Right forelimb (tissue), 1 donor: Measurements from ENCODE around the gene CASP10.

ENCODE experiments used
- DNase-seq: peaks from one replicate; pipeline ENCODE4 v3.0.0-alpha.2; 2018

The CASP10 gene

GRCh38 chr2:201261471-201261870 is 78.5 kb downstream of the CASP10 start:
- no peak for DNase-seq

- no peak for DNase-seq
Observed at GRCh38 chr2:201261906-201262305, 79.0 kb downstream of the CASP10 start.

- DNase-seq, result no peak
Observed at GRCh38 chr2:201262718-201263117, 79.8 kb downstream of the CASP10 start.

- DNase-seq, result no peak
Observed at GRCh38 chr2:201263779-201264178, 80.8 kb downstream of the CASP10 start.

GRCh38 chr2:201264472-201265173 is 81.7 kb downstream of the CASP10 start:
- DNase-seq, result no peak

GRCh38 chr2:201266629-201267028 is 83.7 kb downstream of the CASP10 start:
- no peak for DNase-seq

GRCh38 chr2:201267278-201268030 is 84.5 kb downstream of the CASP10 start:
- DNase-seq, result no peak

GRCh38 chr2:201269764-201270163 is 86.8 kb downstream of the CASP10 start:
- DNase-seq, result no peak

GRCh38 chr2:201270293-201271001 is 87.5 kb downstream of the CASP10 start:
- no peak for DNase-seq

- DNase-seq, result no peak
Observed at GRCh38 chr2:201271917-201272316, 89.0 kb downstream of the CASP10 start.

- peak; percentile 16 for DNase-seq
Observed at GRCh38 chr2:201273330-201273983, 90.5 kb downstream of the CASP10 start.

GRCh38 chr2:201275069-201275468 is 92.1 kb downstream of the CASP10 start:
- DNase-seq, result peak; percentile 44

- DNase-seq, result no peak
Observed at GRCh38 chr2:201275990-201276389, 93.0 kb downstream of the CASP10 start.

GRCh38 chr2:201276511-201276910 is 93.6 kb downstream of the CASP10 start:
- no peak for DNase-seq
